K562 (cell line): Measurements from ENCODE around the gene ALK. TPM values are rescaled to one million over a fixed set of nuclear protein-coding genes. Genes with fewer than 3 reads are reported as not detected.

ENCODE experiments used
- ATAC-seq: fragments of 200-7000 bp; cut with Tn5 transposase; 3 replicates; pipeline ENCODE4 v1.9.1; 2020; ENCODE audit warnings: moderate library complexity
- BruUV-seq: library from RNA; stranded (reverse); fragments of 400-500 nt; replicated peaks from 2 replicates; lab custom pipeline; 2021; lab: Mats Ljungman, UMichigan
- CTCF ChIA-PET: fragments of 300-600 bp; formaldehyde crosslinking; extraction: SDS; loops from one replicate; lab custom pipeline; 2021; ENCODE audit warnings: low intra/inter-chr PET ratio; lab: Yijun Ruan, JAX
- POLR2A ChIA-PET: fragments of 300-600, 350-650 bp; sonication (Branson Sonifier 250); formaldehyde crosslinking; extraction: SDS; loops from one replicate; lab custom pipeline; 2021; ENCODE audit warnings: antibody characterized with exemption, inconsistent platforms; lab: Yijun Ruan, JAX
- DNase-seq, 4 experiments: peaks; one replicate each; pipeline versions ENCODE4 v3.0.0 to v3.0.0-alpha.2; 2011 to 2018; ENCODE audit warnings: low spot score in 3 of 4, mixed read lengths in 3 of 4; ENCODE audit errors: extremely low read depth in 1 of 4
- FAIRE-seq: peaks from 2 replicates; lab custom pipeline; 2011; peaks lifted over from hg19 to GRCh38; lab: Jason Lieb, UNC
- H2AFZ ChIP-seq: 2 replicates; pipeline ENCODE4 v1.6.0; 2011; ENCODE audit warnings: low read depth, low read length, control low read depth, inconsistent platforms
- H3K27ac ChIP-seq: fragments of 200-600 bp; 3 replicates; pipeline ENCODE4 v1.8.0; 2011; ENCODE audit warnings: low read depth, mild to moderate bottlenecking, control low read depth, inconsistent platforms, low read length, moderate library complexity, mixed read lengths; ENCODE audit errors: extremely low read depth
- H3K27me3 ChIP-seq, 2 experiments: fragments of 300-600 bp in 1 of 2; 2 replicates in 1 of 2; 3 replicates in 1 of 2; pipeline versions ENCODE4 v1.6.0 to v1.8.0; 2011; ENCODE audit warnings: inconsistent platforms in 2 of 2, low read length in 2 of 2, mild to moderate bottlenecking in 1 of 2, mixed read lengths in 1 of 2, moderate library complexity in 1 of 2; ENCODE audit not compliant: control insufficient read depth in 2 of 2, insufficient read depth in 2 of 2
- H3K36me3 ChIP-seq: fragments of 300-600 bp; 3 replicates; pipeline ENCODE4 v1.8.0; 2011; ENCODE audit warnings: mild to moderate bottlenecking, low read length, inconsistent platforms; ENCODE audit not compliant: control insufficient read depth, insufficient read depth
- H3K4me1 ChIP-seq, 2 experiments: fragments of 200-600 bp in 1 of 2; replicated peaks in 1 of 2; 2 replicates in 1 of 2; 3 replicates in 1 of 2; pipeline versions ENCODE4 v1.5.1 to v1.8.0; 2011; ENCODE audit warnings: inconsistent platforms in 2 of 2, low read length in 2 of 2, mild to moderate bottlenecking in 1 of 2, mixed read lengths in 1 of 2, moderate library complexity in 1 of 2; ENCODE audit not compliant: control insufficient read depth in 2 of 2, insufficient read depth in 2 of 2
- H3K4me2 ChIP-seq: 2 replicates; pipeline ENCODE4 v1.6.1; 2011; ENCODE audit warnings: low read length, control low read depth, inconsistent platforms, mixed read lengths; ENCODE audit not compliant: insufficient read depth
- H3K4me3 ChIP-seq: fragments of 200-600 bp; sonication (generic), shearing (Covaris generic); 2 replicates; pipeline ENCODE4 v1.5.1; 2016; ENCODE audit warnings: control low read depth, inconsistent platforms
- H3K79me2 ChIP-seq: fragments of 200-600 bp; 3 replicates; pipeline ENCODE4 v1.8.0; 2011; ENCODE audit warnings: low read length, inconsistent platforms; ENCODE audit not compliant: control insufficient read depth, insufficient read depth
- H3K9ac ChIP-seq, 2 experiments: 2 replicates each; pipeline versions ENCODE4 v1.6.0 to v1.6.1; 2011; ENCODE audit warnings: low read depth in 2 of 2, low read length in 2 of 2, control low read depth in 1 of 2, inconsistent platforms in 1 of 2, mild to moderate bottlenecking in 1 of 2, mixed read lengths in 1 of 2; ENCODE audit not compliant: insufficient read depth in 1 of 2
- H3K9me1 ChIP-seq: one replicate; pipeline ENCODE4 v1.6.0; 2011; ENCODE audit warnings: inconsistent platforms, mild to moderate bottlenecking, low read length, moderate library complexity; ENCODE audit not compliant: control insufficient read depth, insufficient read depth
- H3K9me3 ChIP-seq: replicated peaks from 2 replicates; pipeline ENCODE4 v1.5.1; 2011; ENCODE audit warnings: low read depth, low read length, inconsistent platforms; ENCODE audit not compliant: control insufficient read depth, insufficient read depth
- H4K20me1 ChIP-seq: replicated peaks from 2 replicates; pipeline ENCODE4 v1.6.1; 2011; ENCODE audit warnings: low read length, inconsistent platforms, mixed read lengths; ENCODE audit not compliant: control insufficient read depth, insufficient read depth
- BCOR ChIP-seq: fragments of 450-650 bp; IDR thresholded peaks from 2 replicates; pipeline ENCODE4 v1.6.1; 2016
- CBFA2T2 ChIP-seq: fragments of 450-650 bp; conservative IDR thresholded peaks from 2 replicates; pipeline ENCODE4 v1.6.1; 2017; ENCODE audit warnings: mild to moderate bottlenecking
- ESRRA ChIP-seq: fragments of 450-650 bp; IDR thresholded peaks from 2 replicates; pipeline ENCODE4 v1.6.1; 2014; ENCODE audit warnings: low read depth, mild to moderate bottlenecking, moderate library complexity, borderline replicate concordance
- FOXA1 ChIP-seq: fragments of 450-650 bp; IDR thresholded peaks from 2 replicates; pipeline ENCODE4 v1.6.1; 2016; ENCODE audit warnings: mild to moderate bottlenecking, borderline replicate concordance
- KLF6 ChIP-seq: fragments of 250-450 bp; sonication (Bioruptor Pico); IDR thresholded peaks from 2 replicates; pipeline ENCODE4 v1.4.0; 2020; ENCODE audit warnings: mild to moderate bottlenecking, moderate library complexity, borderline replicate concordance
- RAD51 ChIP-seq: fragments of 450-650 bp; IDR thresholded peaks from 2 replicates; pipeline ENCODE4 v1.7.1; 2016; ENCODE audit warnings: low read depth, mild to moderate bottlenecking, borderline replicate concordance
- RBM14 ChIP-seq: fragments of 200-400 bp; formaldehyde crosslinking; IDR thresholded peaks from 2 replicates; pipeline ENCODE4 v1.6.1; 2018; ENCODE audit warnings: low read depth, mild to moderate bottlenecking, low read length, moderate library complexity, borderline replicate concordance; ENCODE audit not compliant: insufficient read depth
- RBM39 ChIP-seq: fragments of 200-400 bp; formaldehyde crosslinking; optimal IDR thresholded peaks from 2 replicates; pipeline ENCODE3; 2018; ENCODE audit warnings: low read depth, low read length
- SETDB1 ChIP-seq: IDR thresholded peaks from one replicate; pipeline ENCODE4 v1.6.1; 2012; ENCODE audit warnings: low read length, control low read depth, inconsistent platforms
- SLC30A9 ChIP-seq: fragments of 250-450 bp; sonication (Bioruptor Pico); IDR thresholded peaks from 2 replicates; pipeline ENCODE4 v1.8.0; 2022; ENCODE audit warnings: mild to moderate bottlenecking, moderate library complexity
- UBTF ChIP-seq, 2 experiments: IDR thresholded peaks; 2 replicates each; pipeline ENCODE4 v1.6.1; 2012; ENCODE audit warnings: improper control_type of control experiment in 2 of 2, low read depth in 2 of 2, low read length in 2 of 2, borderline replicate concordance in 1 of 2
- ZNF121 ChIP-seq: sonication (generic); formaldehyde crosslinking; conservative IDR thresholded peaks from 2 replicates; pipeline ENCODE4 v1.8.0; 2022; ENCODE audit warnings: missing genetic modification reagents
- WGBS: fragments of 100-300 bp; shearing (Covaris generic); methylation state at CpG from one replicate; pipeline ENCODE4 v1.1.6; 2016; ENCODE audit warnings: low coverage, mixed read lengths; ENCODE audit not compliant: insufficient coverage; ENCODE audit errors: missing lambda C conversion rate; 5-methylcytosine and 5-hydroxymethylcytosine counted together
- in situ Hi-C: fragments of 300-500 bp; cut with MboI; formaldehyde crosslinking; loops from 4 replicates; pipeline ENCODE4 v1.15.0; 2018; ENCODE audit warnings: inconsistent platforms, mixed read lengths
- intact Hi-C: fragments of 100-400 bp; cut with micrococcal nuclease; formaldehyde crosslinking; loops from 2 replicates; pipeline ENCODE4 v1.14.2; 2022
- polyA plus RNA-seq, 8 experiments: library from polyadenylated mRNA; depleted of rRNA in 4 of 8; stranded (reverse) in 5 of 8; unstranded in 3 of 8; fragments of >200 nt; fragmentation: Nextera tagmentation in 2 of 8; fragmentation: Illumina TruSeq in 1 of 8; extraction: Ambion mirVana in 2 of 8; extraction: Trizol in 1 of 8; gene quantifications; 2 replicates each; pipeline versions ENCODE4 v1.2.1 to v1.2.3, GENCODE V29; 2011 to 2014; ENCODE audit warnings: inconsistent platforms in 1 of 8, missing spikeins in 1 of 8
- total RNA-seq, 7 experiments: library from RNA; depleted of rRNA in 6 of 7; stranded (reverse); fragments of >200 nt in 6 of 7; fragmentation: Illumina TruSeq in 2 of 7; extraction: Trizol in 2 of 7; gene quantifications; 2 replicates each; pipeline versions ENCODE4 v1.2.1 to v1.2.3, GENCODE V29; 2011 to 2021; ENCODE audit warnings: low replicate concordance in 1 of 7
- TF ChIP-seq, protein P1 (sequence below): sonication (generic); formaldehyde crosslinking; IDR thresholded peaks from 2 replicates; pipeline ENCODE4 v1.8.0; 2022; ENCODE audit warnings: missing genetic modification reagents, mild to moderate bottlenecking, borderline replicate concordance
- TF ChIP-seq, protein P2 (sequence below), 3 experiments: fragments of 200-800 bp in 1 of 3; sonication (Bioruptor generic) in 1 of 3; sonication (generic) in 1 of 3; formaldehyde crosslinking in 1 of 3; IDR thresholded peaks; 2 replicates each; pipeline versions ENCODE4 v1.6.1 to v1.8.0; 2016 to 2022; ENCODE audit warnings: mild to moderate bottlenecking in 2 of 3, missing compliant biosample characterization in 2 of 3, missing genetic modification characterization in 2 of 3, missing genetic modification reagents in 1 of 3

Gene ALK
- total and polyA plus RNA-seq, 9 of the 15 experiments (the other 6 are each of a cell fraction or from before 2014, with no cell fraction given) = not detected

DNA sequence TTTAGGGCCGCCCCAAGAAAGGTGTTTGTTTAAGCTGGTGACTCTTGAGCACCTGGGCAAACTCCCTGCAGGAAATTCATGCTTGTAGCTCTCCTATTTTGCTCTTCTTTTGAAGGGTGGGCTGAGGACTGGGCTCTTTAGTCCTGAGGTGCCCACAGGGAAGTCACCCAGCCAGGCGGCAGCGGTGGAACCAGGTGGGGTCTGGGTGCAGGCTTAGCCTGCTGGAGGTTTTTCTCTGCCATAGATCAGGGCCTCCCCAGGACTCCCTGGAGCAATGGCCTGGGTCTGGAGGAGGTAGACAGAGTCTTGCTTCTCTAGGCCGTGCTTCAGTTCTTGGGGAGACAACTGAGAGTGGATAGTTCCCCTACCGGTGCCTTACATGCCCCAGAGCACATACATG, 706.3 kb downstream of the ALK start:
- H3K9ac ChIP-seq = no peak overlapping the region
- ChIA-PET POLR2A (no interaction called here), CTCF (no interaction called here)
- H3K4me1 ChIP-seq = no peaks in the 10 kb centered on the region
- peaks cover 0 to 35% of the 10 kb centered on the region in 2 experiments; a peak in 2 of 5 replicates for H3K27me3 ChIP-seq
- no peaks in the 10 kb centered on the region for H3K79me2 ChIP-seq
- no peaks in the 10 kb centered on the region for H3K36me3 ChIP-seq
- peaks cover 2% of the 10 kb centered on the region for H4K20me1 ChIP-seq
- H2AFZ ChIP-seq = no peak overlapping the region
- H3K9me3 ChIP-seq = no peaks in the 10 kb centered on the region
- TF ChIP-seq RBM39 = no peak
- TF ChIP-seq ZNF121 (CRISPR knock-in tag) = no peak
- TF ChIP-seq RAD51 = no peak
- TF ChIP-seq UBTF (IDR thresholded peaks at IDR 0.05; ENCODE audit: borderline replicate concordance in 1 of 2, low read depth in 2 of 2, low read length in 2 of 2) = no peak
- TF ChIP-seq CBFA2T2 = no peak
- no peak for TF ChIP-seq RBM14
- TF ChIP-seq, protein P1, sequence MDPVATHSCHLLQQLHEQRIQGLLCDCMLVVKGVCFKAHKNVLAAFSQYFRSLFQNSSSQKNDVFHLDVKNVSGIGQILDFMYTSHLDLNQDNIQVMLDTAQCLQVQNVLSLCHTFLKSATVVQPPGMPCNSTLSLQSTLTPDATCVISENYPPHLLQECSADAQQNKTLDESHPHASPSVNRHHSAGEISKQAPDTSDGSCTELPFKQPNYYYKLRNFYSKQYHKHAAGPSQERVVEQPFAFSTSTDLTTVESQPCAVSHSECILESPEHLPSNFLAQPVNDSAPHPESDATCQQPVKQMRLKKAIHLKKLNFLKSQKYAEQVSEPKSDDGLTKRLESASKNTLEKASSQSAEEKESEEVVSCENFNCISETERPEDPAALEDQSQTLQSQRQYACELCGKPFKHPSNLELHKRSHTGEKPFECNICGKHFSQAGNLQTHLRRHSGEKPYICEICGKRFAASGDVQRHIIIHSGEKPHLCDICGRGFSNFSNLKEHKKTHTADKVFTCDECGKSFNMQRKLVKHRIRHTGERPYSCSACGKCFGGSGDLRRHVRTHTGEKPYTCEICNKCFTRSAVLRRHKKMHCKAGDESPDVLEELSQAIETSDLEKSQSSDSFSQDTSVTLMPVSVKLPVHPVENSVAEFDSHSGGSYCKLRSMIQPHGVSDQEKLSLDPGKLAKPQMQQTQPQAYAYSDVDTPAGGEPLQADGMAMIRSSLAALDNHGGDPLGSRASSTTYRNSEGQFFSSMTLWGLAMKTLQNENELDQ = no peak
- TF ChIP-seq FOXA1 = no peak
- TF ChIP-seq KLF6 (CRISPR knock-in tag) = no peak
- no peak for TF ChIP-seq SLC30A9
- no peak for TF ChIP-seq ESRRA
- TF ChIP-seq, protein P2, sequence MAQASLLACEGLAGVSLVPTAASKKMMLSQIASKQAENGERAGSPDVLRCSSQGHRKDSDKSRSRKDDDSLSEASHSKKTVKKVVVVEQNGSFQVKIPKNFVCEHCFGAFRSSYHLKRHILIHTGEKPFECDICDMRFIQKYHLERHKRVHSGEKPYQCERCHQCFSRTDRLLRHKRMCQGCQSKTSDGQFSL (CRISPR knock-in tag; IDR thresholded peaks at IDR 0.05) = no peak
- TF ChIP-seq, protein P2 (tag; IDR thresholded peaks at IDR 0.05) = no peak
- TF ChIP-seq BCOR = no peak
- TF ChIP-seq SETDB1 = no peak
- H3K9me1 ChIP-seq = no peaks in the 10 kb centered on the region
- 0% methylated on average over 5 of the region's 5 CpGs for whole genome bisulfite sequencing
- H3K27ac ChIP-seq = no peak overlapping the region
- DNase-seq (no peak), FAIRE-seq (no peak), ATAC-seq (no peak)
- H3K4me2 ChIP-seq = no peak overlapping the region
- no TSS peak for BruUV-seq
- in situ Hi-C loops = no loop called here
- no peak overlapping the region for H3K4me3 ChIP-seq
- intact Hi-C loops = no loop called here
